ENCODE measurements around the gene C3orf18.
"Not testable (repeated sequence)": the region's sequence is repeated elsewhere in the genome, so short reads cannot be mapped to it uniquely, and the experiment has no call there.

Gene C3orf18

DNA sequence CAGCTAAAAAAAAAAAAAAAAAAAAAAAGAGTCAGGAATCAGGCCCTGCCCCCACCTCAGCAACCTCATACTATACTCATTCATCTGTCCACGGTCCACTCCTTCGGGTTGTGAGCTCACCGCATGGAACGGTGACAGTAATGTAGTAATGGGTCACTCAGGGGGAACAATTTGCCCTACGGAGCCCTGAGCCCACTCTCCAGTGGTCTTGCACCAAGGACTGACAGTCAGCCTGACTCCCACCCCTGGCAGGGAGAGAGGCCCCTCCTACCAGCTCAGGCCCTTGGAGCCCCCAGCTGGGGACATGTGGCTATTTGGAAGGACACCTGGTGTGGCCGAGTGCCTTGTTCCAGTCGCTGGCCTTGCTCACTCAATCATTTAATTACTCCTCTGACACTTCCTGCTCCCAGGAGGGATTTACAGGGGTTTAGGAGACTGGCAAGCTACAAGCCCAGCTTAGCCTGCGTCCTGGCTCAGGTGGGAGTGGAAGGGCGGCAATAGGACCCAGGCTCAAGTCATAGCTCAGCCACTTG lies 44.2 kb downstream of the C3orf18 start:
- no peak for DNase-seq (ENCODE audit: low spot score)

DNA sequence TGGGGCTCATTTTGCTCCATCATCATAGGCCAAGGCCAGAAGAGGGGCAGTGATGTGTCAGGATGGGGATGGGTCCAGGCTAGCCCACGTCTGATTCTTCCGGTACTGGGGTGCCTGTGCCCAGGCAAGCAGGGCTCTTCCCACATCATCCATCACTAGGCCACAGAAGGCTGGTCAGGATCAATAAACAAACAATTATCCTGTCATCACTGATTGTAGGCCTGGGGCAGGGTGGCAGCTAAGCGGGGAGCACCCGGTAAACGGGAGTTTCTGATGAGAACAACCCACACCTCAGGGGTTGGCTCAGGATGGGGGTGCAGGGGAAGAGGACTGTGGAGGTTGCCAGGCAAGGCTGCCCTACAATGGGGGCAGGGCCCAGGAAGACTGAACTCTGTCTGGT lies 46.0 kb downstream of the C3orf18 start:
- no peak for DNase-seq (ENCODE audit: low spot score)

- no peak for DNase-seq (ENCODE audit: low spot score)
These were observed 46.7 kb downstream of the C3orf18 start for GRCh38 chr3:50520849-50521248.

- peak; percentile 72 for DNase-seq (ENCODE audit: low spot score)
These were observed 48.0 kb downstream of the C3orf18 start for GRCh38 chr3:50519471-50520089.

- no peak for DNase-seq (ENCODE audit: low spot score)
These were observed 49.1 kb downstream of the C3orf18 start for GRCh38 chr3:50518436-50518835.

DNA sequence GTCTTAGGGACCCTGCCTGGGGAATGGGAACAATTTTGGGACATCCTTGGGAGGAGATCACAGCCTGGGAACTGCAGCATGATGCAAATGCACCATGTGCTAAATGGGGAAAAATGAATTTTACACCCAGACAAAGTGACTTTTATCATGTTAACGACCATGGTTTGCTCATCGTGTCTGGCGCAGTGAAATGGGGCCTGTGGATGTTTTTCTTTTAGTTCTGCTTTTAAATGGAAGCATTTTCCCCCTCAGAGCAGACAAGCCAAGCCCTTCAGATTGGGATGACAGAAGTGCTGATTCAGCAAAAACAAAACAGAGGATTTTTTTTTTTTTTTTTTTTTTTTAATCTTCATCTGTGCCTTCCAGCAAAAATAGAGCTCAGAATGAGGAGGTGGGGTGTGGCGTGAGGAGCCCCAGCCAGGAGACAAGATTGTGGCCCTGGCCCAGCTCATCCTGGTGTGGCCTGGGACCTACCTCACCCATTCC lies 49.8 kb downstream of the C3orf18 start:
- no peak for DNase-seq (ENCODE audit: low spot score)

GRCh38 chr3:50516440-50516871 lies 51.1 kb downstream of the C3orf18 start:
- no peak for DNase-seq (ENCODE audit: low spot score)

DNA sequence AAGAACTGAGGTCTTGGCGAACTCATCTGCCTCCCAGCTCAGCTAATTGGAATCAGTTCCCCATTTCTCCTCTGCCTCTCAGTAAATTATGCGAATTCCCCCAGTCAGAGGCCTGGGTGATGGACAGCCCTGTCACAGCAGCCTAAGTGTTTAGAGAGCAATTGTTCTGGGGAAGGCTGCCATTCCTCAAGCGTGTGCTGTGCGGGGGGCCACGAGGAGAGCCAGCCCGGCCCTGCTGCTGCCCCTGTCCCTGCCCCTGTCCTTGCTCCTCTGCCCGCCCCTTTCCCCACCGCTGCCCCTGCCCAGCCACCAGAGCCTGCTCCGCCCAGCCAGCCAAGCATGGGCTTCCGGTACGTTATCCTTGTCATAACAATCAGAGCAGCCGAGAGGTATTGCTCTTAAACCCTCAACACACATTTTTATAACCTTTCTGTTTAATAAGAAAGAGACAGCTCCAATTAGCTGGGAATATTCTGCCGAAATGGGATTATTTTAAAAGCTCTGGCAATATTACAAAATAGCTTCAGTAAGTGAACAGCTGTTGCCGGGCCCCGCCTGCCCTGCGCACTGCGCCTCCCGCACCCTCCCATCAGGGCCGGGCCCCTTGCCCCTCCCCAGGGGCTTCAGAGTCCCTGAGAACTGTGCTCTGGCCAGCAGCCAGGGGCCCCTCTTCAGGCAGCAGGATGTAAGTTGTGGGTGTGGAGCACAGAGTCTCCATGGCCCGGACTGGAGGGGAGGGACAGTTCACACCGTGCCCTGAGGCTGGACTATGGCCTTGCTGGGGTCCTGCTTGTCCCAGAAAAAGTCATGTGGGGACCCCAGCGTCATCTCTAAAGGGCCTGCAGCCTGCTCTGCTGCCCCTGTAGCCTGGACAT lies 51.7 kb downstream of the C3orf18 start:
- DNase-seq (ENCODE audit: low spot score), result no peak

- not testable (repeated sequence) for DNase-seq (ENCODE audit: low spot score)
These were observed 54.6 kb downstream of the C3orf18 start for GRCh38 chr3:50512908-50513307.

DNA sequence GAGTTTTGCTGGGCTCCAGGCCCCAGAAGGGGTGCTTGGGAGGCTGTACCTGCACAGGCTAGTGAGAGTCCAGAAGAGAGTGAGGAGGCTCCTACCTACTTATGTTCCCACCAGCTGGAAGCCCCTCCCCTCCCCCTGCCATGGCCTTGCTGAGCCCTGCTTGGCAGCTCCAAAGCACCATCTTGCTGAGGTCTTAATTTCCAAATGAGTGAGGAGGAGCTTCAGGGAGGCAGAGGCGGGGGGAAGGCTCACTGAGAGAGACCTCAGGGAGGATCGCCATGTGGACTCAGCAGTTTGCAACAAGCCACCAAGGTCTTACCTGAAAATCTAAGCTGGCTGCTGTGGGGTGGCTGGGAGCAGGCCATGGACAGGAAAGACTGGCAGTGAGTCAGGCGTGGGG lies 55.4 kb downstream of the C3orf18 start:
- no peak for DNase-seq (ENCODE audit: low spot score)

GRCh38 chr3:50510325-50510724 lies 57.2 kb downstream of the C3orf18 start:
- no peak for DNase-seq (ENCODE audit: low spot score)

DNA sequence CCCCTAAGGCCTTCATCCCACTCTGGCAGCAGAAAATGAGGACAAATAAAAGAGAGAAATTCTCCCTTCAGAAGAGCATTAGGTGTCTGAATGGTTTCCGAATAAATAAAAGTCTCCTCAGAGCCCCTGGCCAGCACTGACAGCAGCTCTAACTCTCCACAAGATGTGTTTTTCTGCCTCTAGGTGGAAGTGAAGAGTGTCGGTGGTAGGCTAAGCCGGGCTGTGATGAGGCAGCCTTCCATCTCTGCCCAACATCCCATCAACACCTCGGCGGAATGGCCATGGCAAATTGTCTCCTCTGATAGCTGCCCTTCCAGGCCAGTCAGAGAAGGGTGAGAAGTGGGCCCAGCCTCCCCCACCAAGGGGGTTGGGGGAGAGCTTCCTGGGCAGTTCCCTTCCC lies 57.8 kb downstream of the C3orf18 start:
- DNase-seq (ENCODE audit: low spot score), result no peak

DNA sequence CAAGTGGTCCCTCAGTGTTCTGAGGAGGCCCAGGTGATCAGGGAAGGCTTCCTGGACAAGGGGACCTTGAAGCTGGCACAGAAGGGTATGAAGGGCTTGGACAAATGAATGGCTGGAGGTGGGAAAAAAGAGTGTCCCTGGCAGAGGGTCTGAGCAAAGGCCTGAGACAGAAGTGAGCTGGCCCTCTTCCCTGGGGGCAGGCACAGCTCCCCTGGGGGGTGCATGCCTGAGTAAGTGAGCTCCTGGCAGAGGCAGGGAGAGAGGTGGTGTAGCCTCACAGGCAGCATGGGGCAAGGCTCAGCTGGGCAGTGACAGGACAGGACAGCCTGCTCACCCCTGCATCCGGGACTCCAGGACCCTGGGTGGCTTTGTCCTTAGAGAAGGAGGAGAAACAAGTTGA lies 58.7 kb downstream of the C3orf18 start:
- no peak for DNase-seq (ENCODE audit: low spot score)
